ENCODE results near the gene KCNT1.

The KCNT1 gene

DNA sequence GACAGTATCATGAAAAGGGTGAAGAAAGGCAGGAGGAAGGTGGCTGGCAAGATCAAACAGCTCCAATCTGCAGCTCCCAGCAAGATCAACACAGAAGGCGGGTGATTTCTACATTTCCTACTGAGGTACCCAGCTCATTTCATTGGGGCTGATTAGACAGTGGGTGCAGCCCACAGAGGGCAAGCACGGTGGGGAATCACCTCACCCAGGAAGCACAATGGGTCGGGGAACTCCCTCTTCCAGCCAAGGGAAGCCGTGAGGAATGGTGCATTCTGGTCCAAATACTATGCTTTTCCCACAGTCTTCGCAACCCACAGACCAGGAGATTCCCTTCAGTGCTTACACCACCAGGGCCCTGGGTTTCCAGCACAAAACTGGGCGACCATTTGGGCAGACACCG lies 138.6 kb downstream of the KCNT1 start:
- no peak for DNase-seq

Measured in anterior cingulate cortex (tissue), 58 donors.